Retina (tissue), 1 donor: ENCODE results near the gene FOXL1.

Source experiments
- DNase-seq: peaks from one replicate; pipeline ENCODE4 v3.0.0-alpha.2; 2016

Gene FOXL1

GRCh38 chr16:86568677-86569623 is 9.4 kb upstream of the FOXL1 start:
- DNase-seq = no peak

DNA sequence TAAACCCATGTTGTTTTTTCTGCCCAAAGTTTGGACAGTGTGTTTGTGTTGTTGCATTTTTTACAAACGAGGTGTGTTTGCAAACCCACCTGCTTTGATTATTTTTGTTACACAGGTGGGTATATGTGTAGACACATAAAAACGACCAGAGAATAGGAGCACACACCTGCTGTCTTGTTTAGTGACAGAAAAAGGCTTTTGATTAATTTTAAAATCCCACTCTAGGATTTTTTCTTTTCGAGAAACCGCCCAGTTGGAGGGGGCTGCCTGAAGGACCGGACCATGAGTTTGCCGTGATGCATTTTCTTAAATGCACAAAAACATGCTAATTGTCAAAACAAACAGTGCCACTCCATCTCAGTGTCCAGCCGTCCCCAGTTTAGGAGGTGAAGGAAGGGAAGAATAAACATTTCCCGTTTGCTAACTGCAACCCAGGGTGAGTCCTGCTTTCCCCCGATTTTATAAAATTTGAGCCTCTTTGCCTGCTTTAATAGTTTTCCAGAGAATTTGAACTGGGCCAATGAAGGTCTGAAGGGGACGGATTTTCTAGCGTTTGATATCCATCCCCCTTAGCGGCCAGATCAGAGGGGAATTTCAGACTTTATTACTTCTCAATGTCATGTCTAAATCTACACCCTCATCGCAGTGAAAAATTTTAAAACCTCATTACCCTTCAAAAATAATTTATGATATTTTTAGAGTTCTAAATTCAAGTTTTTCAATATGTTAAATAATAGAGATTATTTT is 8.5 kb upstream of the FOXL1 start:
- DNase-seq = no peak

- peak; percentile 61 for DNase-seq
Observed at GRCh38 chr16:86570558-86571529, 7.5 kb upstream of the FOXL1 start.

DNA sequence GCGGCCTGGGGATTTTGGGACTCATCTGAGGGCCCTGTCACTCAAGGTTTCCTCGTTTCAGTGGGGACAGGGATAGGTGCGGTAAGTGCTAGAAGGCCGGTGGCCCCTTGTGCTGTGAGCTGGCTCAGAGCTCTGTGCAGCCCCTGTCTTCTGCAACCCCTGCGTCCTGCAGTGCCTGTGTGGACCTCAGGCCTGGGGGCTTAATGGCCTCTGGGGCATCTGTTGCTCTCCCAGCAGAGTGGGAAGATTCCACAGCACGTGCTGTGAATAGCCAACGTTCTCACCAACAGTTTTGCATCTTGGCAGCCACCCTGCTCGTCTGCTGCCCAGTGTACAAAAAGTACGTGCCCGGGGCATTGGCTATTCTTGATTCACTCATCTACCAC is 6.8 kb upstream of the FOXL1 start:
- peak; percentile 50 for DNase-seq

- DNase-seq = no peak
Observed at GRCh38 chr16:86572041-86572521, 6.3 kb upstream of the FOXL1 start.

DNA sequence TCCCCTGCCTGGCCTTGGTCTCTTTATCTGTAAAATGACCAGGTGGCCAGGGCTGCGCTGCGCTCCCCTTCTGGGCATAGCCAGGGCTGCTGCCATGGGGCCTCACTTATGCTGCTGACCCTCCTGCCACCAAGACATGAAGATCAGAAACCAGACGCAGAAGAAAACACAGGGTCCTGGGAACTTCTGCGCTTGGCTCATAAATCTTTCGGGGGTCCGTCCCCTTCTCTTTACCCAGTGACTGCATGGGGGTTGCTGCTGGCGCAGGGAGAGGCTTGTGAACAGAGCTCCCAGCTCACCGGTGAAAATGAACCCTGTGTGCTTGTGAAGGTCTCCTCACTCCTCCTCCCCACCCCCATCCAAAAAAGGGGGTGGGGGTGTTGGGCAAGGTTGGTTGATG is 5.7 kb upstream of the FOXL1 start:
- DNase-seq = no peak

DNA sequence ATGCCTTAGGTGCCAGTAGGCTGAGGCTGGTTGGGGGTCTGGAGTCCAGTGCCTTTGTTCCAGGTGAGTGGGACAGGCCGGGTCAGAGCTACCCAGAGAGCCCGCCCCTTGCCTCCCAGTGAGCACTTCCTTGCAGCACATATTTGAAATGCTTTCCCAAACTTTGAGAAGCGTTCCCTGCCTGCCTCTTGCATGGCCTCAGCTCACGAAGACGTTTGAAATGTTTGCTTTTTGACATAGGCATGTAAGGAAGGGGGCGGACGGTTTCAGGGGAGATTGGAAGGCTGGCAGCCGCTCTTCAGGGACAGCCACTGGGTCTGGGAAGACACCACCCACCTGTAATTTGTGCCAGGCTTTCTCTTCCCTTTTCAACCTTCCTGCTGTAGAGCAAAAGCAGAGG is 5.1 kb upstream of the FOXL1 start:
- no peak for DNase-seq

DNA sequence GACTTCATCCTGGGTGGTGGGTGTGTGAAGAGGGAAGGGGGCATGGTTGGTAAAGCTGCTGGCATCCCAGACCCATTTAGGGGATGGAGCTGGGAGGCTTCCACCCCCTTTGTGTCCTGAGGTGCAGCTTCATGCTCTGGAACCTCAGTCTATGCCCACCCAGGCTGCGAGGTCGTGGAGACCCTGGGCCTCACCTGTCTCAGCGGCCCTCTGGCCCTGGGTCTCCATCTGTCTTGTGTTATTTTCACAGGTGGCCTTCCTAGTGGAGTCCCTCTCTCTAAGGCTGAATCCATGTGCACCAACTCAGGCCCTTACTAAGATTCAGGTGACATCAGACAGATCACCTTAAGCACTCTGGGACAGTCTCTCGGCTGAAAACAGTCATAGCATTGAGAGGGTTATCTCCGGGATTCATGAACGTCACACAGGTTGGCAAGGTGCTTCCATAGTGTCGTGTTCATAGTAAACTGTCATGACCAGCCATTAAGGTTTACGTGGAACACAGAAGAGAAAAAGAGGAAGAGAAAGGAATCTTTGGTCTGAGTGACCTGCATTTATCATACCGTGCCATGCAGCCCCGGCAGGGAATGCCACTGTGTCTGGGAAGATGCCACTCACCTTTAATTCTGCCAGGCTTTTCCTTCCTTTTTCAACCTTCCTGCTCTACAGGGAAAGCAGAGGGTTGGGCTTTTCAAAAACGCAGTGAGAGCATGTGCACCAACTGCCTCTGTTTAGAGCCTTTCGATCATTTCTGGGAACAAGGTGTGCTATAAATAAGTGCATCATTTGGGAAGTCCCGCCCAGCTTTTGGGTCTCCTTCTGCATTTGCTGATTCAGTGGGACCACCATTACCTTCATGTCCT is 4.5 kb upstream of the FOXL1 start:
- no peak for DNase-seq

DNA sequence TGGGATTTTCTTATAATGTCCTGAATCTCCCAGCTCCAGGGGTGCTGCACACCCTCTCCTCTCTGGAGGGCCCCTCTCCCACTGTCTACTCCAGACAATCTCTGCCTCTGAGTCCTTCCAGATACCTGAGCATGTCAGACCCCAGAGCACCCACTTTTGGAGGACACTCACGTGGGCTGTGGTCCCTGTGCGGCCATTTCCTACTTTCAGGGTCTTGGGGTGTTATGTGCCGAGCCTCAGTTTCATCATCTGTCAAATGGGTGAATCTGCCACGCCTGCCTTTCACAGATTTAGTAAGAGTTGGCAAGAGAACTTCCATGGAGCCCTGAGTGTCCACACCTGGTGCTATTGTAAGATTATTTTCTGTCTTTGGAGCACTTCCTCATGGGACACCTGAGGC is 3.7 kb upstream of the FOXL1 start:
- no peak for DNase-seq

DNA sequence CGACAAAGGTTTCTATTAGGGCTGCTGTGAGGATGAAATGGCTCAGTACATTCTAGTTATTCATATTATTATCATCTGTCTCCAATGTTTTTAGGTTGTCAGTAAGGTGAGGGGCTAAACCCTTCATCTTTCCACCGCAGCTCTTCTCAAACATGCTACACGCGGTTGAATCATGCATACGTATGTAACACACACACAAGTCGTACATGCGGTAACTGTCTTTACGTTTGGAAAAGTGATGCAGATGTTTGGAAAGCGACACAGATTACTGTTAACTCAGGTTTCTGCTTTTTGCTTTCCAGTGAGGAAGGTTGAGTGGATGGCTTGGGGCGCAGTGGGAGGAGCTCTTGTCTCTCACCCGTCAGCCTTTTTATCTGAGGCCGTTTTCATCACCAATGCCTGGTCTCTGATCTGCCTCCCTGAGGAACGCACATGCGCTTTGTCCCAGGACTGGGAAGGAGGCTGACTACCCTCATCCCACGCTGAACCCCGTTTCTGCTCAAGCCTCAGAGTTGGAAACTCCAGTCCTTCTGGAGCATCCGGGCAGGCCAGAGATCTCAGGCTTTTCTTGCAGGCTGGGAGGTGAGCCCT is 3.2 kb upstream of the FOXL1 start:
- DNase-seq = no peak

GRCh38 chr16:86575754-86576557 is 2.4 kb upstream of the FOXL1 start:
- DNase-seq = peak; percentile 82

DNA sequence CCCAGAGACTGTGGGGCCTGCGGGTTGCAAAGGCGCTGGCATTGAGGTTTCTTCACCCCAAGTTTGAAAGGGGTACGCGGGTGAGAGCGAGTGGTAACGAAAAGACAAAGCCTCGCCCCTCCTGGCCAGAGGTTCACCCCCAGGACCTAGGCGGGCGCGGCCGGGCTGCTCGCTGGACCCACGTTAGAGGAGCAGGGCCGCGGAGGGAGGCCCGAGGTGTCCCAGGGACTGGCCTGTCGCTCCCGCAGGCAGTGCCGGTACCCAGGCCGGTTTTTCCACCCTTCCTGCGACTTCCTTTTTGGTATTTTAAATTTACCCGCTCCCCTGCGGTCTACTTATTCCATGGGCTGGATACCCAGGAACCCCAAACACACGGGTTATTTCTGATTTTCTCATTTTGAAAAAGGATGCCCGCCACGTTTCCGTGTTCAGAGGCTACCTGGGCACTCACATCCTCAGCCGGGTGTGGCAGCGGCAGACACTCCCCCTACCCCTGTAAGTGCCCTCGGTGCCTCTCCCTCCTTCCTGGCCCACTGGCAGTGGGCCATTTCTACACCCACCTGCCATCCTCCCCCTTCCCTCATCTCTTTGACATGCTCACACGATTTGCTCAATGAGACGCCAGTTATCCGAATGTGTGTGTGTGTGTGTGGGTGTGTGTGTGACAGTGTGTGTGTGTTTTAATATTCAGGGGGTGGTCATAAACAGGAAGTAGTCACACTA is 1.6 kb upstream of the FOXL1 start:
- DNase-seq = peak; percentile 67

DNA sequence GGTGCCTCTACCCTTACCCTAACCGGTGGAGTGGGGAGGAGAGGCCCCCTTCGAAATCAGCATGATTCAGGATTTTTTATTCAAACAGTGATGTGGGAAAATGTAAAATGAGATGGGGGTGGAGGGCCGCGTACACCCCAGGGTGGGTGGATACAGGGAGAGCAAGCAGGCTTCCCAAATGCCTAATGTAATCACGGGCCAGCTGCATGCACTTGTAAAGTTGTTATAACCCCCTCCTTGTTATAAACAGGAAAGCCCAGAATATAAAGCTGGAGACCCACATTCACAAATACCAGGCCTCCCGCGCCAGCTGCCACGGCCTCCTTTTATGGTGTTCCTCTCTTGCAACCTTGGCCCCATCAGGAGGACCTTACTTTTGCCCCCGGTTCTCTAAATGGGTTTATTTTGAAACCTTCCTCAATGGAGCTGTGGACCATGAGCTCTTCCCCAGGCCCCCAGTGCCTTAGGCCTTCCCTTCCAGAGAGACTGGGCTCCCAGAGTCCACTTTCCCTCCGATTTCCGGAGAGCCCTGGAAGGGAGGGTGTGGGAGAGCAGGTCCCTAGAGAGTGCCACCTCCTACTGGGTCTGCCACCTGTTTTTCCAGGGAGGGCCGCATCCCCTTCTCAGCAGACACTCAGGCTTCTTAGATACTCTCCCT is 906 bp upstream of the FOXL1 start:
- DNase-seq = peak; percentile 39

DNA sequence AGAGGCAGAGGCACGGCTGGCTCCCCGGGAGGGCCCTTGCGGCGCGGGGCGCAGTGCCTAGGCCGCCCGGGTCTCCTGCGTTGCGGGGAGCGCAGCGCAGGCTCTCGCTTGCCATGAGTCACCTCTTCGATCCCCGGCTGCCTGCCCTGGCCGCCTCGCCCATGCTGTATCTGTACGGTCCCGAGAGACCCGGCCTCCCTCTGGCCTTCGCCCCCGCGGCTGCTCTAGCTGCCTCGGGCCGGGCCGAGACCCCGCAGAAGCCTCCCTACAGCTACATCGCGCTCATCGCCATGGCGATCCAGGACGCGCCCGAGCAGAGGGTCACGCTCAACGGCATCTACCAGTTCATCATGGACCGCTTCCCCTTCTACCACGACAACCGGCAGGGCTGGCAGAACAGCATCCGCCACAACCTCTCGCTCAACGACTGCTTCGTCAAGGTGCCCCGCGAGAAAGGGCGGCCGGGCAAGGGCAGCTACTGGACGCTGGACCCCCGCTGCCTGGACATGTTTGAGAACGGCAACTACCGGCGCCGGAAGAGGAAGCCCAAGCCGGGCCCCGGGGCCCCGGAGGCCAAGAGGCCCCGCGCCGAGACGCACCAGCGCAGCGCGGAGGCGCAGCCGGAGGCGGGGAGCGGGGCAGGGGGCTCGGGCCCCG is 390 bp downstream of the FOXL1 start:
- DNase-seq = peak; percentile 80

DNA sequence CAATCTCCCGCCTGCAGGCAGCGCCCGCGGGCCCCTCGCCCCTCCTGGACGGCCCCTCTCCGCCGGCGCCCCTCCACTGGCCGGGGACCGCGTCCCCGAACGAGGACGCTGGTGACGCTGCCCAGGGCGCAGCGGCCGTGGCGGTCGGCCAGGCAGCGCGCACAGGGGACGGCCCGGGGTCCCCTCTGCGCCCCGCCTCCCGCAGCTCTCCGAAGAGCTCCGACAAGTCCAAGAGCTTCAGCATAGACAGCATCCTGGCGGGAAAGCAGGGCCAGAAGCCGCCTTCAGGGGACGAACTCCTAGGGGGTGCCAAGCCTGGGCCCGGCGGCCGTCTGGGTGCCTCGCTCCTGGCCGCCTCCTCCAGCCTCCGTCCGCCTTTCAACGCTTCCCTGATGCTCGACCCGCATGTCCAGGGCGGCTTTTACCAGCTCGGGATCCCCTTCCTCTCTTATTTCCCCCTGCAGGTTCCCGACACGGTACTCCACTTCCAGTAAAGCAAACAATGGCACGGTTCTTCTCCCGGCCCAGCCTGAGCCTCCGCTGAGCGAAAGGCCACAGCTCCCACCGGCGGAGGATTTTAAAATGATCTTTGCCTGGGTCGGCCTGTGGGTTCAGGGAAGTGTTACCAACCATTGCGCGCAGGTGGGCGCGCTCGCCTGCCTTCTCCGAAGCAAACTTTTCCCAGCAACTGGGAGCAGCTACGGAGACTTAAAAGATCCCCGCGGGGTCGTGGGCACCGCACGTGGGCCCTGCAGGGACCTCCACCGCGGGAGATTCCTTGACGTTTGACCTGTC is 1.1 kb downstream of the FOXL1 start:
- peak; percentile 52 for DNase-seq

DNA sequence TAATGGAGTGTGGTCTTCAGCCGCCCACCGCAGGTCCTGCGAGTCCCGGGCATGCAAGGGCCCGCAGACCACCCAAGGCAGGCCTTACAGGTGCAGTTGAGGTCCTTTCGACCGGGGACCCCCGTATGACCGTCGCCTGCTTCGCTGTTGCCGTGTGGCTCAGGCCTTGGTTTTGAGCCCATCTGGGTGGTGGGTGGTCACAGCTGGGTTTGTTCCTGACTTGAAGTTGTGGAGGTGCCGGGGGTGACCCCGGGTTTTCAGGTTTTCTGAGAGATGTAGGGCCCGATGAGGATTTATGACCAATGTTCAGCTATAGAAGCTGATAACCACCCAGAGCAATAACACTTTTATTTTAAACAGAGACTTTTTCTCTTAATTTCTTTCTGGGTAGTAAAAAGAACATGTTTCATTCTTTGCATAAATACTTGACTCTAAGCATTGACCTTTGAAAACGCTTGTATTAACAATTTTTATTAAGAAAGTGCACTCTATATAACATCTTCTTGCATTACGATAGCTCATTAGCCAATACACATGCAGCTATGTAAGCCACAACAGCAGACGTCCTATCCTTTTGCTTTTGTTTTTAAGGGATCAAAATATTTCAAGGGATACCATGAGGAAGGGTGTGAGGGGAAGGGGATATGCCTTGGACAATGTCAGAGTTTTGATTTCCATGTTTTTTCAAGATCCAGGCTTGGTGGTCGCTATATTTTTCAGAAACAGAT is 1.9 kb downstream of the FOXL1 start:
- no peak for DNase-seq

DNA sequence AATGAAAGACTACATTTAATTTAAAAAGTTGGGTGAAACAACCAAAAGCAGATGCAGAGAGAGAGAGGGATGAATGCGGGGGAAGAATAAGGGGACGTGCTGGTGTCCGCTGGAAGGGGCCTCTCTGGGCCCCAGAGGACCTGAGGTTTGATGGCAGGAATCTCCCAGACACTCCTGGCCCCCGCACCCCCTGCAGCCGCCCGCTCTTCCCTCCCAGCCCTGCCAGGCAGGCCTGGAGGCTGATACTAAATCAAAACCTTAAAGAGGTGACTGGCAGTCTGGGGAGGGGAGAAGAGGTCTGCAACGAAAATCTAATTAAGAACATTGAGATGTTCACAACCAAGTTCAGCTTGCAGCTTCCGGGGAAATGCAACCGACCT is 2.4 kb downstream of the FOXL1 start:
- DNase-seq = no peak
